HepG2 (cell line): ENCODE data around the gene CADM4. TPM values are rescaled to one million over a fixed set of nuclear protein-coding genes. Genes with fewer than 3 reads are reported as not detected.

Source experiments
- ATAC-seq: fragments of 200-7000 bp; cut with Tn5 transposase; 3 replicates; pipeline ENCODE4 v1.9.1; 2020; ENCODE audit warnings: mild to moderate bottlenecking, moderate library complexity
- BruUV-seq: library from RNA; stranded (reverse); fragments of 400-500 nt; replicated peaks from 2 replicates; lab custom pipeline; 2021; lab: Mats Ljungman, UMichigan
- CTCF ChIA-PET: fragments of 300-600 bp; formaldehyde crosslinking; extraction: SDS; loops from one replicate; lab custom pipeline; 2021; ENCODE audit warnings: low total read pairs, inconsistent platforms, low intra/inter-chr PET ratio; lab: Yijun Ruan, JAX
- POLR2A ChIA-PET: fragments of 350-600 bp; sonication (Branson Sonifier 250); formaldehyde crosslinking; loops from one replicate; lab custom pipeline; 2020; ENCODE audit warnings: antibody characterized with exemption, inconsistent platforms; lab: Yijun Ruan, JAX
- DNase-seq: peaks from one replicate; pipeline ENCODE4 v3.0.0-alpha.2; 2015; ENCODE audit warnings: low spot score
- FAIRE-seq: peaks from 3 replicates; lab custom pipeline; 2011; peaks lifted over from hg19 to GRCh38; lab: Jason Lieb, UNC
- H2AFZ ChIP-seq: one replicate; pipeline ENCODE4 v1.6.1; 2011; ENCODE audit warnings: low read length, inconsistent platforms
- H3K27ac ChIP-seq: fragments of 300-600 bp; 3 replicates; pipeline ENCODE4 v1.8.0; 2011; ENCODE audit warnings: mixed run types, mild to moderate bottlenecking, mixed read lengths, low read length, inconsistent platforms; ENCODE audit not compliant: insufficient read depth; ENCODE audit errors: extremely low read length
- H3K27me3 ChIP-seq, 2 experiments: fragments of 200-600 bp in 1 of 2; 2 replicates in 1 of 2; 3 replicates in 1 of 2; pipeline versions ENCODE4 v1.6.0 to v1.8.0; 2011; ENCODE audit warnings: low read length in 2 of 2, mild to moderate bottlenecking in 2 of 2, moderate library complexity in 2 of 2, inconsistent platforms in 1 of 2; ENCODE audit not compliant: insufficient read depth in 2 of 2, control insufficient read depth in 1 of 2
- H3K36me3 ChIP-seq, 2 experiments: fragments of 200-600 bp in 1 of 2; replicated peaks in 1 of 2; 2 replicates in 1 of 2; 3 replicates in 1 of 2; pipeline versions ENCODE4 v1.5.1 to v1.8.0; 2011; ENCODE audit warnings: low read length in 2 of 2, inconsistent platforms in 1 of 2; ENCODE audit not compliant: insufficient read depth in 2 of 2, control insufficient read depth in 1 of 2
- H3K4me1 ChIP-seq: 2 replicates; pipeline ENCODE4 v1.5.1; 2012; ENCODE audit warnings: low read length, inconsistent platforms; ENCODE audit not compliant: insufficient read depth
- H3K4me2 ChIP-seq: 2 replicates; pipeline ENCODE4 v1.6.0; 2011; ENCODE audit warnings: low read depth, low read length, inconsistent platforms
- H3K4me3 ChIP-seq, 3 experiments: fragments of 200-600 bp in 1 of 3; sonication (generic), shearing (Covaris generic) in 1 of 3; replicated peaks in 1 of 3; 2 replicates each; pipeline ENCODE4 v1.5.1; 2011 to 2016; ENCODE audit warnings: low read length in 3 of 3, inconsistent platforms in 2 of 3, low read depth in 2 of 3, mild to moderate bottlenecking in 2 of 3, control low read depth in 1 of 3, mixed read lengths in 1 of 3; ENCODE audit not compliant: insufficient read depth in 1 of 3
- H3K79me2 ChIP-seq: one replicate; pipeline ENCODE4 v1.6.1; 2011; ENCODE audit warnings: low read length, inconsistent platforms; ENCODE audit not compliant: insufficient read depth
- H3K9ac ChIP-seq: 2 replicates; pipeline ENCODE4 v1.6.0; 2011; ENCODE audit warnings: mild to moderate bottlenecking, low read depth, low read length, inconsistent platforms; ENCODE audit not compliant: insufficient read depth
- H3K9me3 ChIP-seq: 2 replicates; pipeline ENCODE4 v1.5.1; 2012; ENCODE audit warnings: mild to moderate bottlenecking, low read length
- H4K20me1 ChIP-seq: 2 replicates; pipeline ENCODE4 v1.6.0; 2011; ENCODE audit warnings: inconsistent platforms, mild to moderate bottlenecking, low read length, moderate library complexity; ENCODE audit not compliant: insufficient read depth
- HDAC2 ChIP-seq: sonication (generic); formaldehyde crosslinking; IDR thresholded peaks from 2 replicates; pipeline ENCODE4 v1.4.0; 2020; ENCODE audit warnings: missing genetic modification reagents
- SIX4 ChIP-seq: sonication (generic); formaldehyde crosslinking; IDR thresholded peaks from 2 replicates; pipeline ENCODE4 v1.4.0; 2020; ENCODE audit warnings: missing genetic modification reagents
- WIZ ChIP-seq: sonication (generic); formaldehyde crosslinking; IDR thresholded peaks from 2 replicates; pipeline ENCODE4 v1.5.1; 2020; ENCODE audit warnings: mild to moderate bottlenecking, missing genetic modification reagents
- ZNF549 ChIP-seq: sonication (generic); formaldehyde crosslinking; IDR thresholded peaks from 2 replicates; pipeline ENCODE4 v1.5.0; 2020; ENCODE audit warnings: missing genetic modification reagents
- ZNF589 ChIP-seq: sonication (generic); formaldehyde crosslinking; conservative IDR thresholded peaks from 2 replicates; pipeline ENCODE4 v1.8.0; 2022; ENCODE audit warnings: mild to moderate bottlenecking, moderate library complexity, missing genetic modification reagents
- ZNF781 ChIP-seq: sonication (generic); formaldehyde crosslinking; IDR thresholded peaks from 2 replicates; pipeline ENCODE4 v1.5.1; 2020; ENCODE audit warnings: borderline replicate concordance, mild to moderate bottlenecking, missing genetic modification reagents; ENCODE audit errors: not compliant biosample characterization
- whole genome bisulfite sequencing: methylation state at CpG from one replicate; pipeline ENCODE4 v1.1.6; 2017; ENCODE audit warnings: low lambda C conversion rate; 5-methylcytosine and 5-hydroxymethylcytosine counted together
- in situ Hi-C: cut with HindIII; loops from 2 replicates; pipeline ENCODE4 v1.10.0; 2017; ENCODE audit warnings: low pct_unique_long_range_greater_than_20kb; ENCODE audit not compliant: extremely low pct_ligation_motif_present
- intact Hi-C: fragments of 100-400 bp; cut with micrococcal nuclease; formaldehyde crosslinking; loops from one replicate; pipeline ENCODE4 v1.10.0; 2022; ENCODE audit not compliant: unreplicated experiment
- polyA plus RNA-seq, 8 experiments: library from polyadenylated mRNA; depleted of rRNA in 3 of 8; stranded (reverse) in 7 of 8; unstranded in 1 of 8; fragments of >200 nt; fragmentation: Illumina TruSeq in 4 of 8; extraction: Trizol in 4 of 8; gene quantifications; 2 replicates each; pipeline versions ENCODE4 v1.2.1 to v1.2.3, GENCODE V29; 2011 to 2016; ENCODE audit warnings: low read depth in 4 of 8, missing spikeins in 1 of 8, mixed read lengths in 1 of 8; ENCODE audit not compliant: insufficient read depth in 1 of 8
- total RNA-seq, 5 experiments: library from RNA; depleted of rRNA; stranded (reverse); fragments of >200 nt; fragmentation: Illumina TruSeq; extraction: Trizol; gene quantifications; 2 replicates each; pipeline ENCODE4 v1.2.3, GENCODE V29; 2016; ENCODE audit warnings: low read depth in 1 of 5
- TF ChIP-seq, protein P1 (sequence below): sonication (generic); formaldehyde crosslinking; IDR thresholded peaks from 2 replicates; pipeline ENCODE4 v1.4.0; 2020; ENCODE audit warnings: missing genetic modification reagents
- TF ChIP-seq, protein P2 (sequence below): sonication (generic); formaldehyde crosslinking; IDR thresholded peaks from 2 replicates; pipeline ENCODE4 v1.4.0; 2020; ENCODE audit warnings: missing genetic modification reagents; ENCODE audit errors: not compliant biosample characterization

The CADM4 gene
- total and polyA plus RNA-seq, 2 of the 13 experiments (the other 11 are each of a cell fraction or from before 2014, with no cell fraction given) = 8.5 to 16.0 TPM

DNA sequence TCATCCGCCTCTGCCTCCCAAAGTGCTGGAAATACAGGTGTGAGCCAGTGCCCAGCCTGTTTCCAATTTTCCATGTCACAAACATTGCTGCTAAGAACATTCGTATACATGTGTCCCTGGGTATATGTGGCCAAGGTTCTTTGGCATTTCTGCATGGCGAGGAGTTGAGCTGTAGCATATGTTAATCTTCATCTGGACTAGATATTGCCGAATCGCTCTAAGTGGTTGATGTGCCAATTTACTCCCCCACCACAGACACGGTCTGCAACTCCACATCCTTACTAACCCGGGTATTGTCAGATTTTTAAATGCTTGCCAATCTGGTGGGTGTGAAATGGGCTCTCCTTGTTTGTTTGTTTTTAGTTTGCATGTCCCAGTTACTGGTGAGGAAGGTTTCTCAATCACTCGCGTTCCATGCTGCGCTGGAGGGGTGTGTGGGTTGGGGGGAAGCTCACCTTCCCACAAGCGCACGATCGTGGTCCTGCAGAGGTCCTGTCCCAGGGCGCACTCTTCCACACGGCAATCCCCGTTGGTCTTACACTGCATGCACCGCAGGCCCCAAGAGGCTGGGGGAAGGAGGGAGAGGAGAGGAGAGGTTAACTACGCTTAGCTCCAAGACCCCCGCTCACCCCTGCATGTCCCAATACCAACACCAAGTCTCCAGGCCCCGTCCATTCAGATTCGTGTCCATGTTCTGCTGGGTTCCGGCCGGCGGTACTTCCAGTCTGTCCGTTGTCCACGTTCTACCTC, 27.7 kb upstream of the CADM4 start (continued):
- no peak for TF ChIP-seq ZNF781

DNA sequence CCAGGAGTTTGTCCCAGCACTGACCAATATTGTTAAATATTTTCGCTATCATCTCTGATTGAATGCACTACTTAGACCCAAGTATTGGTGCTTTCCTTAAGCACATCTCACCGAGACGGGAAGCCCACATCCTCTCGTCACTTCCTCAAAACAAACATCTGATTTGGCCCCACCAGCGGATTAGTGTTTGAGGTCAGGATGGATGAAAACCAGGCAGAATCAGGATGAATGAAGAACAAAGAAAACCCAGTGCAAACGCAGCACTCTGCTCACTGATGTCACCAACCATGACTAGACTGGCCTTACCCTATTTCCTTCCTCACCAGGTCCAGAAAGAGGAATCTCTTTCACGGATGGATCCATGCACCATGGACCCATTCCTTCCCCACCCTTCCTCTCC, 24.4 kb upstream of the CADM4 start:
- in situ Hi-C loops = no loop called here
- CTCF ChIA-PET = no interaction called here

More for the DNA sequence above, 24.4 kb upstream of the CADM4 start:
- Histone ChIP-seq H3K9me3 (no peaks in the 10 kb centered on the region), H4K20me1 (no peaks in the 10 kb centered on the region), H3K4me3 (no peak overlapping the region), H3K36me3 (no peaks in the 10 kb centered on the region), H3K9ac (no peak overlapping the region), H3K4me2 (no peak overlapping the region), H3K79me2 (no peaks in the 10 kb centered on the region), H3K27ac (no peak overlapping the region), H2AFZ (no peak overlapping the region), H3K4me1 (peaks cover 10% of the 10 kb centered on the region), H3K27me3 (no peaks in the 10 kb centered on the region; a peak in 1 of 5 replicates)
- FAIRE-seq (no peak), DNase-seq (no peak), ATAC-seq (no peak)
- no TSS peak for BruUV-seq
- POLR2A ChIA-PET = no interaction called here
- intact Hi-C loops = loop anchor here (10.0 kb wide), 1 partner anchor 101 kb away; no protein-coding TSS in a partner anchor
- WGBS = 79% methylated on average over 7 of the region's 7 CpGs
- TF ChIP-seq, protein P1, sequence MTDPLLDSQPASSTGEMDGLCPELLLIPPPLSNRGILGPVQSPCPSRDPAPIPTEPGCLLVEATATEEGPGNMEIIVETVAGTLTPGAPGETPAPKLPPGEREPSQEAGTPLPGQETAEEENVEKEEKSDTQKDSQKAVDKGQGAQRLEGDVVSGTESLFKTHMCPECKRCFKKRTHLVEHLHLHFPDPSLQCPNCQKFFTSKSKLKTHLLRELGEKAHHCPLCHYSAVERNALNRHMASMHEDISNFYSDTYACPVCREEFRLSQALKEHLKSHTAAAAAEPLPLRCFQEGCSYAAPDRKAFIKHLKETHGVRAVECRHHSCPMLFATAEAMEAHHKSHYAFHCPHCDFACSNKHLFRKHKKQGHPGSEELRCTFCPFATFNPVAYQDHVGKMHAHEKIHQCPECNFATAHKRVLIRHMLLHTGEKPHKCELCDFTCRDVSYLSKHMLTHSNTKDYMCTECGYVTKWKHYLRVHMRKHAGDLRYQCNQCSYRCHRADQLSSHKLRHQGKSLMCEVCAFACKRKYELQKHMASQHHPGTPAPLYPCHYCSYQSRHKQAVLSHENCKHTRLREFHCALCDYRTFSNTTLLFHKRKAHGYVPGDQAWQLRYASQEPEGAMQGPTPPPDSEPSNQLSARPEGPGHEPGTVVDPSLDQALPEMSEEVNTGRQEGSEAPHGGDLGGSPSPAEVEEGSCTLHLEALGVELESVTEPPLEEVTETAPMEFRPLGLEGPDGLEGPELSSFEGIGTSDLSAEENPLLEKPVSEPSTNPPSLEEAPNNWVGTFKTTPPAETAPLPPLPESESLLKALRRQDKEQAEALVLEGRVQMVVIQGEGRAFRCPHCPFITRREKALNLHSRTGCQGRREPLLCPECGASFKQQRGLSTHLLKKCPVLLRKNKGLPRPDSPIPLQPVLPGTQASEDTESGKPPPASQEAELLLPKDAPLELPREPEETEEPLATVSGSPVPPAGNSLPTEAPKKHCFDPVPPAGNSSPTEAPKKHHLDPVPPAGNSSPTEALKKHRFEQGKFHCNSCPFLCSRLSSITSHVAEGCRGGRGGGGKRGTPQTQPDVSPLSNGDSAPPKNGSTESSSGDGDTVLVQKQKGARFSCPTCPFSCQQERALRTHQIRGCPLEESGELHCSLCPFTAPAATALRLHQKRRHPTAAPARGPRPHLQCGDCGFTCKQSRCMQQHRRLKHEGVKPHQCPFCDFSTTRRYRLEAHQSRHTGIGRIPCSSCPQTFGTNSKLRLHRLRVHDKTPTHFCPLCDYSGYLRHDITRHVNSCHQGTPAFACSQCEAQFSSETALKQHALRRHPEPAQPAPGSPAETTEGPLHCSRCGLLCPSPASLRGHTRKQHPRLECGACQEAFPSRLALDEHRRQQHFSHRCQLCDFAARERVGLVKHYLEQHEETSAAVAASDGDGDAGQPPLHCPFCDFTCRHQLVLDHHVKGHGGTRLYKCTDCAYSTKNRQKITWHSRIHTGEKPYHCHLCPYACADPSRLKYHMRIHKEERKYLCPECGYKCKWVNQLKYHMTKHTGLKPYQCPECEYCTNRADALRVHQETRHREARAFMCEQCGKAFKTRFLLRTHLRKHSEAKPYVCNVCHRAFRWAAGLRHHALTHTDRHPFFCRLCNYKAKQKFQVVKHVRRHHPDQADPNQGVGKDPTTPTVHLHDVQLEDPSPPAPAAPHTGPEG (CRISPR knock-in tag) = no peak
- no peak for TF ChIP-seq WIZ (CRISPR knock-in tag)
- no peak for TF ChIP-seq SIX4 (CRISPR knock-in tag)
- no peak for TF ChIP-seq ZNF589 (CRISPR knock-in tag)
- TF ChIP-seq, protein P2, sequence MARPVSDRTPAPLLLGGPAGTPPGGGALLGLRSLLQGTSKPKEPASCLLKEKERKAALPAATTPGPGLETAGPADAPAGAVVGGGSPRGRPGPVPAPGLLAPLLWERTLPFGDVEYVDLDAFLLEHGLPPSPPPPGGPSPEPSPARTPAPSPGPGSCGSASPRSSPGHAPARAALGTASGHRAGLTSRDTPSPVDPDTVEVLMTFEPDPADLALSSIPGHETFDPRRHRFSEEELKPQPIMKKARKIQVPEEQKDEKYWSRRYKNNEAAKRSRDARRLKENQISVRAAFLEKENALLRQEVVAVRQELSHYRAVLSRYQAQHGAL (CRISPR knock-in tag) = no peak
- TF ChIP-seq HDAC2 = no peak
- TF ChIP-seq ZNF549 (CRISPR knock-in tag) = no peak
